MM.1S (cell line): ENCODE results near the gene SMAD3.
"Not testable (repeated sequence)": the region's sequence is repeated elsewhere in the genome, so short reads cannot be mapped to it uniquely, and the experiment has no call there.

Experiments
- CTCF ChIP-seq: fragments of 300-600 bp; sonication (generic); IDR thresholded peaks from 2 replicates; pipeline ENCODE4 v1.5.1; 2016; ENCODE audit warnings: antibody characterized with exemption, low read length, mixed read lengths
- EZH2phosphoT487 ChIP-seq: fragments of 300-600 bp; sonication (generic); IDR thresholded peaks from 2 replicates; pipeline ENCODE4 v1.6.1; 2018; ENCODE audit warnings: antibody characterized with exemption, low read length

- TF ChIP-seq CTCF, EZH2phosphoT487: not testable (repeated sequence)
These were observed 57.4 kb downstream of the SMAD3 start for GRCh38 chr15:67122816-67123215.
